Adrenal gland (tissue), 5 donors: ENCODE results near the gene GLIPR1L1.

Source experiments
- CTCF ChIP-seq, 6 experiments: fragments of 450-650 bp in 4 of 6; fragments of 200-600 bp in 2 of 6; sonication (generic) in 1 of 6; IDR thresholded peaks; 1 replicate in 5 of 6; 2 replicates in 1 of 6; pipeline versions ENCODE4 v1.5.1 to v1.8.0; 2016 to 2021; ENCODE audit warnings: antibody characterized with exemption in 6 of 6, mild to moderate bottlenecking in 2 of 6, moderate library complexity in 1 of 6
- POLR2A ChIP-seq, 2 donors: fragments of 450-650 bp; IDR thresholded peaks; one replicate each; pipeline ENCODE4 v1.6.1; 2017; ENCODE audit warnings: antibody characterized with exemption in 2 of 2, mild to moderate bottlenecking in 2 of 2, moderate library complexity in 1 of 2
- donor health status: DM: no; HTN: no; CAD: no.

- no peak for TF ChIP-seq CTCF (IDR thresholded peaks at IDR 0.05)
- TF ChIP-seq POLR2A (IDR thresholded peaks at IDR 0.05): no peak
Observed at GRCh38 chr12:75305412-75306332, 28.8 kb upstream of the GLIPR1L1 start.
